Measurements from ENCODE around the gene UFSP1. TPM values are rescaled to one million over a fixed set of nuclear protein-coding genes. Genes with fewer than 3 reads are reported as not detected.

UFSP1 gene
- total and polyA plus RNA-seq, 10 of the 15 experiments (the other 5 are each of a cell fraction or from before 2014, with no cell fraction given): 0.14 to 10.6 (median 2.8) TPM

GRCh38 chr7:100894860-100895700 lies 5.6 kb upstream of the UFSP1 start (continued):
- TF ChIP-seq, protein P1, sequence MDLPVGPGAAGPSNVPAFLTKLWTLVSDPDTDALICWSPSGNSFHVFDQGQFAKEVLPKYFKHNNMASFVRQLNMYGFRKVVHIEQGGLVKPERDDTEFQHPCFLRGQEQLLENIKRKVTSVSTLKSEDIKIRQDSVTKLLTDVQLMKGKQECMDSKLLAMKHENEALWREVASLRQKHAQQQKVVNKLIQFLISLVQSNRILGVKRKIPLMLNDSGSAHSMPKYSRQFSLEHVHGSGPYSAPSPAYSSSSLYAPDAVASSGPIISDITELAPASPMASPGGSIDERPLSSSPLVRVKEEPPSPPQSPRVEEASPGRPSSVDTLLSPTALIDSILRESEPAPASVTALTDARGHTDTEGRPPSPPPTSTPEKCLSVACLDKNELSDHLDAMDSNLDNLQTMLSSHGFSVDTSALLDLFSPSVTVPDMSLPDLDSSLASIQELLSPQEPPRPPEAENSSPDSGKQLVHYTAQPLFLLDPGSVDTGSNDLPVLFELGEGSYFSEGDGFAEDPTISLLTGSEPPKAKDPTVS (IDR thresholded peaks at IDR 0.05; ENCODE audit: low read depth, low read length): no peak
- TF ChIP-seq RCOR1 (conservative IDR thresholded peaks at IDR 0.05; ENCODE audit: low read depth, low read length) (no peak), BACH1 (IDR thresholded peaks at IDR 0.05; ENCODE audit: borderline replicate concordance) (no peak), PAX5 (IDR thresholded peaks at IDR 0.05; ENCODE audit: borderline replicate concordance, low read depth, low read length) (no peak), EZH2 (IDR thresholded peaks at IDR 0.05; ENCODE audit: borderline replicate concordance, control insufficient read depth, low read depth, low read length) (no peak), RAD51 (IDR thresholded peaks at IDR 0.05) (no peak), WRNIP1 (IDR thresholded peaks at IDR 0.05; ENCODE audit: borderline replicate concordance, low read depth, low read length) (no peak), CHD1 (IDR thresholded peaks at IDR 0.05; ENCODE audit: low read depth, low read length) (no peak), FOXM1 (IDR thresholded peaks at IDR 0.05; ENCODE audit: low read depth, low read length) (no peak), TCF3 (IDR thresholded peaks at IDR 0.05; ENCODE audit: borderline replicate concordance, insufficient read depth, low read depth, low read length) (0 out of 2 replicates have a peak, but pooled peaks have one; percentile 27), RUNX3 (IDR thresholded peaks at IDR 0.05; ENCODE audit: low read length) (no peak), ZZZ3 (IDR thresholded peaks at IDR 0.05; ENCODE audit: control insufficient read depth, insufficient read length, low read depth) (no peak), BCL3 (IDR thresholded peaks at IDR 0.05; ENCODE audit: borderline replicate concordance, insufficient read depth, low read depth, low read length, poor library complexity, severe bottlenecking) (no peak), ZNF207 (IDR thresholded peaks at IDR 0.05; ENCODE audit: borderline replicate concordance) (no peak), SMC3 (IDR thresholded peaks at IDR 0.05; ENCODE audit: borderline replicate concordance, low read length) (peak; percentile 52), IKZF1 (conservative IDR thresholded peaks at IDR 0.05) (peak; percentile 80), KAT2A (conservative IDR thresholded peaks at IDR 0.05; ENCODE audit: control insufficient read depth, low read depth, low read length) (no peak), RAD21 (IDR thresholded peaks at IDR 0.05; ENCODE audit: insufficient read depth, low read depth, low read length) (peak; percentile 72)
- TF ChIP-seq, protein P2, sequence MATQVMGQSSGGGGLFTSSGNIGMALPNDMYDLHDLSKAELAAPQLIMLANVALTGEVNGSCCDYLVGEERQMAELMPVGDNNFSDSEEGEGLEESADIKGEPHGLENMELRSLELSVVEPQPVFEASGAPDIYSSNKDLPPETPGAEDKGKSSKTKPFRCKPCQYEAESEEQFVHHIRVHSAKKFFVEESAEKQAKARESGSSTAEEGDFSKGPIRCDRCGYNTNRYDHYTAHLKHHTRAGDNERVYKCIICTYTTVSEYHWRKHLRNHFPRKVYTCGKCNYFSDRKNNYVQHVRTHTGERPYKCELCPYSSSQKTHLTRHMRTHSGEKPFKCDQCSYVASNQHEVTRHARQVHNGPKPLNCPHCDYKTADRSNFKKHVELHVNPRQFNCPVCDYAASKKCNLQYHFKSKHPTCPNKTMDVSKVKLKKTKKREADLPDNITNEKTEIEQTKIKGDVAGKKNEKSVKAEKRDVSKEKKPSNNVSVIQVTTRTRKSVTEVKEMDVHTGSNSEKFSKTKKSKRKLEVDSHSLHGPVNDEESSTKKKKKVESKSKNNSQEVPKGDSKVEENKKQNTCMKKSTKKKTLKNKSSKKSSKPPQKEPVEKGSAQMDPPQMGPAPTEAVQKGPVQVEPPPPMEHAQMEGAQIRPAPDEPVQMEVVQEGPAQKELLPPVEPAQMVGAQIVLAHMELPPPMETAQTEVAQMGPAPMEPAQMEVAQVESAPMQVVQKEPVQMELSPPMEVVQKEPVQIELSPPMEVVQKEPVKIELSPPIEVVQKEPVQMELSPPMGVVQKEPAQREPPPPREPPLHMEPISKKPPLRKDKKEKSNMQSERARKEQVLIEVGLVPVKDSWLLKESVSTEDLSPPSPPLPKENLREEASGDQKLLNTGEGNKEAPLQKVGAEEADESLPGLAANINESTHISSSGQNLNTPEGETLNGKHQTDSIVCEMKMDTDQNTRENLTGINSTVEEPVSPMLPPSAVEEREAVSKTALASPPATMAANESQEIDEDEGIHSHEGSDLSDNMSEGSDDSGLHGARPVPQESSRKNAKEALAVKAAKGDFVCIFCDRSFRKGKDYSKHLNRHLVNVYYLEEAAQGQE (IDR thresholded peaks at IDR 0.05; ENCODE audit: low read depth, low read length): no peak
- TF ChIP-seq, protein P3, sequence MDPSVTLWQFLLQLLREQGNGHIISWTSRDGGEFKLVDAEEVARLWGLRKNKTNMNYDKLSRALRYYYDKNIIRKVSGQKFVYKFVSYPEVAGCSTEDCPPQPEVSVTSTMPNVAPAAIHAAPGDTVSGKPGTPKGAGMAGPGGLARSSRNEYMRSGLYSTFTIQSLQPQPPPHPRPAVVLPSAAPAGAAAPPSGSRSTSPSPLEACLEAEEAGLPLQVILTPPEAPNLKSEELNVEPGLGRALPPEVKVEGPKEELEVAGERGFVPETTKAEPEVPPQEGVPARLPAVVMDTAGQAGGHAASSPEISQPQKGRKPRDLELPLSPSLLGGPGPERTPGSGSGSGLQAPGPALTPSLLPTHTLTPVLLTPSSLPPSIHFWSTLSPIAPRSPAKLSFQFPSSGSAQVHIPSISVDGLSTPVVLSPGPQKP (IDR thresholded peaks at IDR 0.05; ENCODE audit: low read depth, low read length): no peak
- TF ChIP-seq, protein P4, sequence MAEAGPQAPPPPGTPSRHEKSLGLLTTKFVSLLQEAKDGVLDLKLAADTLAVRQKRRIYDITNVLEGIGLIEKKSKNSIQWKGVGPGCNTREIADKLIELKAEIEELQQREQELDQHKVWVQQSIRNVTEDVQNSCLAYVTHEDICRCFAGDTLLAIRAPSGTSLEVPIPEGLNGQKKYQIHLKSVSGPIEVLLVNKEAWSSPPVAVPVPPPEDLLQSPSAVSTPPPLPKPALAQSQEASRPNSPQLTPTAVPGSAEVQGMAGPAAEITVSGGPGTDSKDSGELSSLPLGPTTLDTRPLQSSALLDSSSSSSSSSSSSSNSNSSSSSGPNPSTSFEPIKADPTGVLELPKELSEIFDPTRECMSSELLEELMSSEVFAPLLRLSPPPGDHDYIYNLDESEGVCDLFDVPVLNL (IDR thresholded peaks at IDR 0.05; ENCODE audit: low read depth, low read length): no peak
